ENCODE data around the gene STRADA.

Gene STRADA, protein sequence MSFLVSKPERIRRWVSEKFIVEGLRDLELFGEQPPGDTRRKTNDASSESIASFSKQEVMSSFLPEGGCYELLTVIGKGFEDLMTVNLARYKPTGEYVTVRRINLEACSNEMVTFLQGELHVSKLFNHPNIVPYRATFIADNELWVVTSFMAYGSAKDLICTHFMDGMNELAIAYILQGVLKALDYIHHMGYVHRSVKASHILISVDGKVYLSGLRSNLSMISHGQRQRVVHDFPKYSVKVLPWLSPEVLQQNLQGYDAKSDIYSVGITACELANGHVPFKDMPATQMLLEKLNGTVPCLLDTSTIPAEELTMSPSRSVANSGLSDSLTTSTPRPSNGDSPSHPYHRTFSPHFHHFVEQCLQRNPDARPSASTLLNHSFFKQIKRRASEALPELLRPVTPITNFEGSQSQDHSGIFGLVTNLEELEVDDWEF

GRCh38 chr17:63741408-63742173, at the start of gene STRADA:
STRADA (minus strand) TSS chr17:63741799; CDS start chr17:63728369, 13,430 bp downstream.
- peak; percentile 98 for DNase-seq (ENCODE audit: low read depth)

- no peak for DNase-seq (ENCODE audit: low read depth)
Observed at GRCh38 chr17:63790057-63790456, 48.5 kb upstream of the STRADA start.

GRCh38 chr17:63786971-63787711, 45.5 kb upstream of the STRADA start:
- no peak for DNase-seq (ENCODE audit: low read depth)

GRCh38 chr17:63786117-63786516, 44.5 kb upstream of the STRADA start:
- DNase-seq (ENCODE audit: low read depth) = no peak

GRCh38 chr17:63785556-63785955, 44.0 kb upstream of the STRADA start:
- DNase-seq (ENCODE audit: low read depth) = no peak

DNA sequence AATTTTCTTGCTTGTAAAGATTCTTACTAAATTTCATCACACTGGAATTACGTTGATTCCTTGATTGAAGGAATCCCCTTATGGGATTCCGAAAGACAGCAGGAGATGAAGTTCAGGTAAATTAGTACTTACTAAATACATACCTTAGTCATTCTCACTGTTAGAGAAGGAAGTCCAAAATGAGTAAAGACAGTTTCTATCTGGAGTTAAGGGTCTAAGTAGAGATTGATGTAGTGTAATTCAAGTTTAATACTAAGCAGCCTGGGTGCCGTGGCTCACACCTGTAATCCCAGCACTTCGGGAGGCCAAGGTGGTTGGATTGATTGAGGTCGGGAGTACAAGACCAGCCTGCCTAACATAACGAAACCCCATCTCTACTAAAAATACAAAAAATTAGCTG, 41.9 kb upstream of the STRADA start:
- no peak for DNase-seq (ENCODE audit: low read depth)

- no peak for DNase-seq (ENCODE audit: low read depth)
Observed at GRCh38 chr17:63780928-63781327, 39.3 kb upstream of the STRADA start.

DNA sequence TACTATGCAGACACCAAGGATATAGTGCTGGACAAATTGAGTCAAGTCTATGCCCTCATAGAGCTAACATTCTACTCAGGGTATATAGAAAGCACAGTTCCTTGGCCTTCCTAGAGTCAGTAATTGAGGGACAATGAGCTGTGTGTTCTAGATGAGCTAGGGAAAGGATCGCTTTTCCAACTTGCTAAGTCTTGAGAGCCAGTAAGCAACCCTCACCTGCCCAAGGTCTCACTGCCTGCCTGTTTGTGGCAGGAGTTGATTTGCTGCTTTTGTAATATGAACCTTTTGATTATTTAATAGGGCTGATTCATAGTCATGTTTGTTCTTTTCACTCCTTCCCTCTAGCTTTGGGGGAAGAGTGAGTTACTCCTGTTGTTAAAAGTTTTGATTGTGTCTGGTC, 38.9 kb upstream of the STRADA start:
- no peak for DNase-seq (ENCODE audit: low read depth)

- no peak for DNase-seq (ENCODE audit: low read depth)
Observed at GRCh38 chr17:63775420-63775819, 33.8 kb upstream of the STRADA start.

DNA sequence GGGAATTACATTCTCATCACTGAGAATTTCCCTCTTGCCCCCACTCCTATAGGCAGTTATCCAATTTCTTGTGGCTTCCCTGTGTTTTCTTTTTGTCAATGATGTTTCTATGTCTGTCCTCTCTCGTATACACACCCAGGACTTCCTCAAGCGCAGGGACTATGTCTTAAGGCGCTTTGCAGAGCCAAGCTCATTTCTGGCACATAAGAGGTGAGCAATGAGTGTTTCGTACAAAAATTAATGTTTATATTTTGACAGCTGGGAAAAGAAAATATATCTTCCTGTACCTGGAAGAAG, 33.3 kb upstream of the STRADA start:
- DNase-seq (ENCODE audit: low read depth) = no peak

DNA sequence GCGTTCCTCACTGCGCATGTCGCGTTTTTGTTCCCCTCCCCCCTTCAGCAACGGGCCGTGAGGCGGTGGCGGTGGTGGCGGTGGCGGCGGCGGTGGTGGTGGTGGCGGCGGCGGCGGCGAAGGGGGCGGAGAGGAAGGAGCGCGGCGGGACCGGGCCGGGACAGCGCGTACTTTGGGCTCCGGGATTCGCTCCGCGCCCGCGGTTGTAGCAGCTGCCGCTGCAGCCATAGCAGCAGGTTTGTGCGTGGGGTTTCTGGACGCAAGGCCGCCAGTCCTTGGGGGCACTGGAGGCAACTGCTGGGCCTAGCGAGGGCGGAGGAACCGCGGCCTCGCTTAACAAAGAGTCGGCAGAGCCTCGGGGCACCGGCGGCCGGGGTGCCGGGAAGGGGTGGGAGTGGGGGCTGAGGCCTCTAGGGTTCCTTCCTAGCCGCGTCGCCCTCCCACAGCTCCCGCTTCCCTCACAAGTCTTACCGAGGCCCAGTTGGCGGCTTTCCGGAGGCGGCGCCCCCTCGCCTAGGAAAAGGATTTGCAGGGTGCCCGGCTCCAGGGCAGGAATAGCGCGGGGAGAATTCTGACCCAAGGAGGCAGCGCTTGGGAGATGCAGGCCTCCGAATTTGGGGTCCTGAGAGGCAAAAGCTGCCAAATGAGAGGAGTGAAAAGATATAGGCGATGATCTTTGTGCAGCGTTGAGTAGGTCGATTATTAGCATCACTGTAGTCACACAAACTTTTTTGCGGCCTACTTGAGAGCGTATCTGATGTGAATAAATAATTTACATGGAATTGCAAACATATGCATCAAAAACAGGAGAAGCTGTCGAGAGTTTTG, 32.8 kb upstream of the STRADA start, which contains the start of gene DDX42:
Gene DDX42 (plus strand): TSS at position 30 of the 828 bp plus-strand sequence. CDS start 12,880 bp downstream, outside the sequence.
- DNase-seq (ENCODE audit: low read depth) = no peak

DNA sequence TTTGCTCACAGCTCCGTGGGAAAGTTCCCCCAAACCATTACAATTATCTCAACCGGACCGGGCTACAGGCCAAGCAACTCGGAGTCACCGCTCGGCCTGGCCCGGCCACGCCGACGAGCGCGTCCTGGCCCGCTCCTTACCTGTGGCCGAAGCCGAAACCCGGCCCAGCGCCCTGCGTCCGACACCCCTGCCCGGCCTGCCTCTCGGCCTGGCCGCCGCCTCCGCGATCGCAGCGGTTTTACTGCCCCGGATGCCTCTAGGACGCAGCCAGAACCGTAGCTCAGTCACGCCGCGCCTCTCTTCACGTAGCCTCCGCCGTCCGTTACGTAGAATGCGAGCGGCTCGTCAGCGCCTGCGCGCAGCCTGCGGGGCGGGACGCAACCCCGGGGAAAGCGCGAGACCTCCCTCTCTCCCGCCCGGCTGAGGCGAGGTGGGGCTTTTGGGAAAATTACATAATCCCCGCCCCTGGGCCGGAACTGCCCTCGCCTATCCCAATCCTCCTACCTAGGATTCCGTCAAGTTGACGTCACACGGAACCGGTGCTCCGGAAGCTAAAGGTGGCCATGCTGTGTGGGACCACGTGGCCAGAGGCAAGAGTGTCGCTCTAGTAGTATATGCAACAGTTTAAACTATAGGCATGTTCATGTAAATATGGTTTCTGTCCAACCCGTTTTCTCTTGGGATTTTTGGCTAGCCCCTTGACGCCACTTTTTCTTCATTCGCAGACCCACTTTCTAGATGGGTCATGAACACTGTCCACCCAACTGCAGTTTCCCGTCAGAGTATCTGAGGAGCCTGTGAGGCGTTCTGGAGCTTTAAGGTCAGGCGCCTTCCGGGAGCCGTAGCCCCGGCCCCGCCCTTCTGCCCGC, 31.9 kb upstream of the STRADA start, which contains the start of gene CCDC47:
Gene CCDC47 (minus strand): TSS at position 326 of the 869 bp plus-strand sequence. CDS start 7,422 bp downstream, outside the sequence.
- peak; percentile 98 for DNase-seq (ENCODE audit: low read depth)

GRCh38 chr17:63772801-63773271, 31.2 kb upstream of the STRADA start:
- peak; percentile 4 for DNase-seq (ENCODE audit: low read depth)

DNA sequence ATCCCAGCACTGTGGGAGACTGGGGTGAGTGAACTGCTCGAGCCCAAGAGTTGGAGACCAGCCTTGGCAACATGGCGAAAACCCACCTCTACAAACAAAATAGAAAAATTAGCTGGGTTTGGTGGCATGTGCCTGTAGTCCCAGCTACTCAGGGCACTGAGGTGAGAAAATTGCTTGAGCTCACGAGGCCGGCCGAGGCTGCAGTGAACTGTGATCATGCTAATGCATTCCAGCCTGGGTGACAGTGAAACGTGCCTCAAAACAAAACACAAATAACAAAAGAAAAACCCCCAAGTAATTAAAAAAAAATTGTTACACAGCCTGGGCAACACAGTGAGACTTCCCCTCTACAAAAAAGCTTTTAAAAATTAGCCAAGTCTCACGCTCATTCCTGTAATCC, 26.8 kb upstream of the STRADA start:
- DNase-seq (ENCODE audit: low read depth) = no peak

DNA sequence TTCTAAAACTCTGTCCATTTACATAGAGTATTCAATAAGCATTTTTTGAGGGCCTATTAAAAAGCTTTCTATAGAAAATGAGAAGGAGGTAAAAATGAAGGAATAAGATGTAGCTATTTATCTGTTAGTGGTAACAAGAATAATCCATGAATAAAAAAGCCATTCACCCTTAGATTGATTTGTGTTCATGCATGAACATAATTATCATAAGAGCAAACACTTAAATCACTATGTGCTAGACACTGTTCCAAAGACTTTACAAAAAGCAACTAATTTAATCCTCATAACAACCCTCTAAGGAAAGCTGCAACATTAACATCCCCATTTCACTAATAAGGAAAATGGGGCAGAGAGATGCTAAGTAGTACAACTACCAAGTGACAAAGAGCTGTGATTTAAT, 25.2 kb upstream of the STRADA start:
- DNase-seq (ENCODE audit: low read depth) = no peak

DNA sequence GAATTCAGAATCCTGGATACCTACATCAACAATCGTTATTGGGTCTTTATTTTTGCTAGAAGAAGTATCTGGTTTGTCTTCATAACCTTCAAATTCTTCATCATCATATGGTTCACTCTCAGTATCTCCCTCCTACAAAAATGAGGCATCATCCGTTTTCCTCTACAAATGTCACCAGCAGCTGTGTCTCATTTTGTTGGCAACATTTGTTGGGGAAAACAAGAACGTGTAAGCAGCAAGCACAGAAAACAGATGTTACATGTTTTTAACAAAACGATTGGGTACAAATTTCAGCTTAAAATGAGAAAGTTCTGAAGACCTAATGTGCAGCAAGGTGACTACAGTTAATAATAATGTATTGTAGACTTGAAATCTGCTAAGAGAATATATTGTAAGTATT, 23.1 kb upstream of the STRADA start:
- no peak for DNase-seq (ENCODE audit: low read depth)

DNA sequence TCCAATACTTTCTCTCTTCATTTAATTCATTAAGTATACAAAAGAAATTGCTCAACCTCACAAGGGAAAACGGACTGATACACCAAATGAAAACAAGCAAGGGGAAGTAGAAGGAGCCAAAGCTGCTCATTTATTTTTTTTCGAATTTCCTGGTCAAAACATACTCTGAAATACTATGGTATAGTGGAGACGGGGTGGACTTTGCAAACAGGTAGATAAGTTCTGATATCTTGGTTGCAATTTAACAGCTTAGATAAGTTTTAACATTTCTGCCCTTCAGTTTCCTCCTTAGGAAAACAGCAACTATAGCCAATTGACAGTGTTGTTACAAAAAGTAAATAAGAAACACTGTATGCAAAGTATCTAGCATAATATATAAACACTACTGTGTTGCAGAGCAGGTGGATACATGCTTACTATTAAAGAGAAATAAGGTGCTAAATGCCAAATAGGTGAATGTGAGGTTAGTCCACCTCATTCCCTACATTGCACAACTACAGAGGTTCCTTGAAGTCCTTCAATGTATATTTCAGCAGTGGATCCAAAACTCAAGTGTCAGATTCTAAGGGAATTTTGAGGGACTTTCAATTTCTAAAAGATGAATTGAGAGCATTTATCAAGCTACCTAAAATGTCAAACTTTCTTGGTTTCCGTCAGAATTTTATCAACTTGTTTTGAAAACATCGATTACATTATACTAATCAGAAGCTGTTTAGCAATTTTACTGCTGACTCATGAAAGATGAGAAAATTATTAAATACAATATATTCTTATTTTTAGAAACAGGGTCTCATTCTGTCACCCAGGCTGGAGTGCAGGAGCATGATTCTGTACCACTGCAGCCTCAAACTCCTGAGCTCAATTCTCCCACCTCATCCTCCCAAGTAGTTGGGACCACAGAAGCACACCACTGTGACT, 20.8 kb upstream of the STRADA start:
- no peak for DNase-seq (ENCODE audit: low read depth)

DNA sequence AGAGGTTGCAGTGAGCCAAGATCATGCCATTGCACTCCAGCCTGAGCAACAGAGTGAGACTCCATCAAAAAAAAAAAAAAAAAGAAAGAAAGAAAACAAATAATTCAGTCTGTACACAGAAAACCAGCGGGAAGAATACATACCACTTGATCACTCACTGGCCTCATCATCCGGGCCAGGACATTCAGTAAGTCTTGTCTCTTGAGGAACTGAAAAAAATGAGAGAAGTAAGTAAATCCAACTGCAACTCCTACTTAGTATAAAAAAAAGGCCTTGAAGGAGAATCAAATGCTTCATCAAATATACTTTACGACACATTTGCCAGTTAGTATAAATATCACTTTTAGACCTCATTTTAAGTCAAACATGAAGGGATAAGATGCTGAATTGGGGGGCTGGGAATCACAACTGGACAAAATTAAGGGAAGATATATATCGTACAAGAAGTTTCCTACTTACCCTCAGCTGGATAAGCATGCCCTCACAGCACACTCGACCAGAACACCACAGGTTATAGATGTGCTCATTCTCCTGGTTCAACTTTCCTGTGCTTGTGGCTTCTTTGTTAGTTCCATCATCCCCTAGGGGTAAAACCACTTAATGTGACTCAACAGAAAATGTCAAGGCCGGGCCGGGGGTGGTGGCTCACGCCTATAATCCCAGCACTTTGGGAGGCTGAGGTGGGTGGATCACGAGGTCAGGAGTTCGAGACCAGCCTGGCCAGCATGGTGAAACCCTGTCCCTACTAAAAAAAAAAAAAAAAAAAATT, 19.4 kb upstream of the STRADA start:
- no peak for DNase-seq (ENCODE audit: low read depth)

DNA sequence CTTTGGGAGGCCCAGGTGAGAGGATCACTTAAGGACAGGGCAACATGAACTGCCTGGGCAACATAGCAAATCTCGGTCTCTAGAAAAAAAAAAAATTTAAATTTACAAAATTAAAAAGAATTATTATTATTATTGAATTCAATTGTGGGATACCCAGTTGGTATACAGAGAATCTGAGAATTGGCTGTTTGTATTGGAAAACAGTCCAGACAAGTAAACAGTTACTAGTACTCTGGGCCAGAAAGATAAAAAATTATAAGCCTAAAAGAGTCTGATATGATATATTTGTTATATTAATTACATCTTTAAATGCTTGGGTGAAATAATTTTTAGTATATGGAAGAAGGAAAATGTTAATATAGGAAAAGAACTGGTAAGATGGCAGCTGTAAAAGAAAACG, 16.8 kb upstream of the STRADA start:
- no peak for DNase-seq (ENCODE audit: low read depth)

All from activated T-cell treated with anti-CD3 and anti-CD28 coated beads for 24 hours (primary cell).